OCI-LY7 (cell line): Measurements from ENCODE around the gene RPL37. TPM values are rescaled to one million over a fixed set of nuclear protein-coding genes. Genes with fewer than 3 reads are reported as not detected.

Source experiments
- BruUV-seq: library from RNA; stranded (reverse); fragments of 400-500 nt; replicated peaks from 2 replicates; lab custom pipeline; 2021; lab: Mats Ljungman, UMichigan
- CTCF ChIA-PET: fragments of 300-600 bp; sonication (Branson Sonifier 250); formaldehyde crosslinking; loops from one replicate; lab custom pipeline; 2022; ENCODE audit warnings: antibody characterized with exemption; ENCODE audit not compliant: unreplicated experiment; lab: Charles Lee
- POLR2A ChIA-PET: fragments of 300-600 bp; sonication (Branson Sonifier 250); formaldehyde crosslinking; loops from one replicate; lab custom pipeline; 2022; ENCODE audit warnings: antibody characterized with exemption; lab: Charles Lee
- DNase-seq: peaks from one replicate; pipeline ENCODE4 v3.0.0-alpha.2; 2015; ENCODE audit warnings: low spot score
- H2AFZ ChIP-seq: fragments of 200-600 bp; sonication (generic), shearing (Covaris generic); 2 replicates; pipeline ENCODE4 v1.6.1; 2014; ENCODE audit warnings: mild to moderate bottlenecking, antibody characterized with exemption, low read length, moderate library complexity
- H3K27ac ChIP-seq: fragments of 200-600 bp; sonication (generic); 2 replicates; pipeline ENCODE4 v1.5.1; 2014; ENCODE audit warnings: mixed run types, low read depth, mild to moderate bottlenecking, moderate library complexity, low read length, inconsistent platforms; ENCODE audit not compliant: poor library complexity, severe bottlenecking
- H3K36me3 ChIP-seq: fragments of 200-600 bp; sonication (generic); 2 replicates; pipeline ENCODE4 v1.6.1; 2014; ENCODE audit warnings: mild to moderate bottlenecking, antibody characterized with exemption, low read length, moderate library complexity, mixed read lengths; ENCODE audit not compliant: insufficient read depth
- H3K4me1 ChIP-seq: fragments of 200-600 bp; sonication (generic); 2 replicates; pipeline ENCODE4 v1.5.1; 2014; ENCODE audit warnings: mild to moderate bottlenecking, low read length; ENCODE audit not compliant: insufficient read depth, poor library complexity, severe bottlenecking
- H3K4me2 ChIP-seq: fragments of 200-600 bp; sonication (generic); 2 replicates; pipeline ENCODE4 v1.6.1; 2014; ENCODE audit warnings: mild to moderate bottlenecking, low read length
- H3K4me3 ChIP-seq: fragments of 200-600 bp; sonication (generic); 2 replicates; pipeline ENCODE4 v1.5.1; 2014; ENCODE audit warnings: mild to moderate bottlenecking, low read depth, low read length; ENCODE audit not compliant: poor library complexity, severe bottlenecking
- H3K79me2 ChIP-seq: fragments of 200-600 bp; sonication (generic); 2 replicates; pipeline ENCODE4 v1.6.1; 2016; ENCODE audit warnings: low read depth, mild to moderate bottlenecking, low read length, moderate library complexity, mixed read lengths; ENCODE audit not compliant: insufficient read depth
- H3K9me2 ChIP-seq: fragments of 200-600 bp; sonication (generic); 2 replicates; pipeline ENCODE4 v1.6.1; 2016; ENCODE audit warnings: mild to moderate bottlenecking, low read length, mixed read lengths; ENCODE audit not compliant: insufficient read depth
- H3K9me3 ChIP-seq: fragments of 200-600 bp; sonication (generic); 2 replicates; pipeline ENCODE4 v1.6.1; 2014; ENCODE audit warnings: mild to moderate bottlenecking, mixed run types, low read length, mixed read lengths
- H4K20me1 ChIP-seq: fragments of 200-600 bp; sonication (generic); 2 replicates; pipeline ENCODE4 v1.6.1; 2014; ENCODE audit warnings: mild to moderate bottlenecking, antibody characterized with exemption, low read length, moderate library complexity, mixed read lengths; ENCODE audit not compliant: insufficient read depth
- CTCF ChIP-seq: fragments of 200-600 bp; sonication (generic); conservative IDR thresholded peaks from 2 replicates; pipeline ENCODE4 v1.5.1; 2014; ENCODE audit warnings: mild to moderate bottlenecking, antibody characterized with exemption, low read length, moderate library complexity, mixed read lengths
- EZH2phosphoT487 ChIP-seq: fragments of 200-600 bp; sonication (generic); IDR thresholded peaks from 2 replicates; pipeline ENCODE4 v1.6.1; 2018; ENCODE audit warnings: low read depth, borderline replicate concordance, mild to moderate bottlenecking, mixed run types, antibody characterized with exemption, low read length, moderate library complexity, mixed read lengths
- intact Hi-C: fragments of 100-400 bp; cut with micrococcal nuclease; formaldehyde crosslinking; loops from one replicate; pipeline ENCODE4 v1.10.0; 2022; ENCODE audit not compliant: unreplicated experiment
- total RNA-seq, 2 experiments: library from RNA; depleted of rRNA in 1 of 2; stranded (reverse); fragments of >200 nt in 1 of 2; shearing (Covaris generic) in 1 of 2; gene quantifications; 2 replicates each; pipeline ENCODE4 v1.2.3, GENCODE V29; 2014 to 2022

Gene RPL37
- total RNA-seq, 2 experiments from 2014 or later: 1,905 to 2,779 TPM

DNA sequence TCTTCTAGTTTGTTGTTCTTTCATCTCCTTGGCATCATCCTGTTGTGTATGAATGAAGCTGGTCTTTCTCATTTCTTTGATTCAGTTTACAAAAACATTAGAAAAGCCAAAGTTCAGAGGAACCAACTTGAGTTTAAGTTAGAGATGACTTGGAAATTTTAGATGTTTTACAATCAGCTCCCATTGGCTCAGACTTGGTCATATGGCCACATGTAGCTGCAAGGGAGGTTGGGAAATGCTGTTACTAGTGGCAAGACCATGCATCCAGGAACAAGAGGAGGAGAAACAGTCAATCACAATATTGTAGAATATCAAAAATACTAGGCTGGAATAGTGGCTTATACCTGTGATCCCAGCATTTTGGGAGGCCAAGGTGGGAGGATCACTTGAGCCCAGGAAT, 25.7 kb upstream of the RPL37 start:
- H3K79me2 ChIP-seq: no peaks in the 10 kb centered on the region
- H3K9me3 ChIP-seq: no peaks in the 10 kb centered on the region
- no peaks in the 10 kb centered on the region for H4K20me1 ChIP-seq
- H3K36me3 ChIP-seq: no peaks in the 10 kb centered on the region
- BruUV-seq: no TSS peak
- no peaks in the 10 kb centered on the region for H3K9me2 ChIP-seq
- H3K4me2 ChIP-seq: no peak overlapping the region
- no peak for DNase-seq
- intact Hi-C loops: no loop called here
- no peak overlapping the region for H3K4me3 ChIP-seq
- H3K27ac ChIP-seq: no peak overlapping the region
- H2AFZ ChIP-seq: no peak overlapping the region
- no peaks in the 10 kb centered on the region for H3K4me1 ChIP-seq
- ChIA-PET CTCF (no interaction called here), POLR2A (interaction anchor here (0.5 to 0.8 kb wide), 2 partner anchors 12 to 90 kb away, joined by 3 to 4 read pairs; no protein-coding TSS in a partner anchor)
- TF ChIP-seq CTCF: no peak
- TF ChIP-seq EZH2phosphoT487: no peak

DNA sequence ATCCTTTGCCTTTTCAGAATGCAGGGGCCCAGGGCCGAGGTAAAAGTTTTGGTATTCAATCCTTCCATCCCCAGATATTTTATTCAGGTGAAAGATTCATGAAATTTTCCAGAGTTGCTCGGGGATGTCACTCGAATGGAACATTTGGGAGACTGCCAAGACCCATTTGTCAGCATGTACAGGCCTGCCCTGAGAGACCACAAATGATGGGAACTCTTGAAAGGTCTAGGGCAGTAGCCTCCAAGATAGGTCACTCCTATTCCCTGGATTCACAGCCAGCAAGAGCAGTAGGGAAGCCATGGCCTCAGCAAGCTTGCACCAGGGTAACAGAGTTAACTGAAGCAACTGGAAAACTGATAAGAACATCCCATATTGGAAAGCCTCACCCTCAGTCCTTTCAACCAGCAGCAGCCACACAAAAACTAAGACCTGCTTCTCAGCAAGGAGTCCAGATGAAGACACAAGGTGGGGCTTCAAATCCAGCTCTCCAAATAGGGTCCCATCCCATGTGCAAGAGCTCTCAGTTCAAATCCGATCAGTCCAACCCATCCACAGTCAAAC, 18.7 kb upstream of the RPL37 start:
- ChIA-PET CTCF (no interaction called here), POLR2A (interaction anchor here (1.2 kb wide), 1 partner anchor 11 kb away, joined by 3 read pairs; no protein-coding TSS in a partner anchor)
- Histone ChIP-seq H3K4me3 (no peak overlapping the region), H2AFZ (no peak overlapping the region), H3K36me3 (no peaks in the 10 kb centered on the region), H3K4me2 (no peak overlapping the region), H3K4me1 (peaks cover 4% of the 10 kb centered on the region), H4K20me1 (no peaks in the 10 kb centered on the region), H3K79me2 (no peaks in the 10 kb centered on the region), H3K9me3 (no peaks in the 10 kb centered on the region), H3K27ac (no peak overlapping the region), H3K9me2 (no peaks in the 10 kb centered on the region)
- no TSS peak for BruUV-seq
- intact Hi-C loops: no loop called here
- TF ChIP-seq EZH2phosphoT487 (no peak), CTCF (no peak)
- DNase-seq: no peak

- no peak for DNase-seq
- H3K36me3 ChIP-seq: no peaks in the 10 kb centered on the region
- CTCF ChIA-PET: no interaction called here
- no peak overlapping the region for H3K4me2 ChIP-seq
- TF ChIP-seq CTCF (no peak), EZH2phosphoT487 (no peak)
- no peaks in the 10 kb centered on the region for H4K20me1 ChIP-seq
- no peak overlapping the region for H2AFZ ChIP-seq
- no peak overlapping the region for H3K4me3 ChIP-seq
- intact Hi-C loops: no loop called here
- H3K27ac ChIP-seq: no peak overlapping the region
- H3K9me2 ChIP-seq: no peaks in the 10 kb centered on the region
- no TSS peak for BruUV-seq
- POLR2A ChIA-PET: no interaction called here
- H3K4me1 ChIP-seq: peaks cover 4% of the 10 kb centered on the region
- no peaks in the 10 kb centered on the region for H3K79me2 ChIP-seq
- no peaks in the 10 kb centered on the region for H3K9me3 ChIP-seq
These were observed 12.5 kb upstream of the RPL37 start for GRCh38 chr5:40847525-40847924.
